Measurements from ENCODE around the gene NUTM2F.

GRCh38 chr9:94270009-94270408 is 58.4 kb downstream of the NUTM2F start:
- TF ChIP-seq, protein P1, sequence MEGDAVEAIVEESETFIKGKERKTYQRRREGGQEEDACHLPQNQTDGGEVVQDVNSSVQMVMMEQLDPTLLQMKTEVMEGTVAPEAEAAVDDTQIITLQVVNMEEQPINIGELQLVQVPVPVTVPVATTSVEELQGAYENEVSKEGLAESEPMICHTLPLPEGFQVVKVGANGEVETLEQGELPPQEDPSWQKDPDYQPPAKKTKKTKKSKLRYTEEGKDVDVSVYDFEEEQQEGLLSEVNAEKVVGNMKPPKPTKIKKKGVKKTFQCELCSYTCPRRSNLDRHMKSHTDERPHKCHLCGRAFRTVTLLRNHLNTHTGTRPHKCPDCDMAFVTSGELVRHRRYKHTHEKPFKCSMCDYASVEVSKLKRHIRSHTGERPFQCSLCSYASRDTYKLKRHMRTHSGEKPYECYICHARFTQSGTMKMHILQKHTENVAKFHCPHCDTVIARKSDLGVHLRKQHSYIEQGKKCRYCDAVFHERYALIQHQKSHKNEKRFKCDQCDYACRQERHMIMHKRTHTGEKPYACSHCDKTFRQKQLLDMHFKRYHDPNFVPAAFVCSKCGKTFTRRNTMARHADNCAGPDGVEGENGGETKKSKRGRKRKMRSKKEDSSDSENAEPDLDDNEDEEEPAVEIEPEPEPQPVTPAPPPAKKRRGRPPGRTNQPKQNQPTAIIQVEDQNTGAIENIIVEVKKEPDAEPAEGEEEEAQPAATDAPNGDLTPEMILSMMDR (IDR thresholded peaks at IDR 0.05): no peak
- TF ChIP-seq POLR2A (IDR thresholded peaks at IDR 0.05): no peak
- no peak for TF ChIP-seq POLR2AphosphoS5 (IDR thresholded peaks at IDR 0.05)
